ENCODE results near the gene CISTR. TPM values are rescaled to one million over a fixed set of nuclear protein-coding genes. Genes with fewer than 3 reads are reported as not detected.

The CISTR gene
- total RNA-seq, 4 donors from 2014 or later, result 1.4 TPM; not detected in 3

GRCh38 chr12:53777412-53777811 lies 25.6 kb upstream of the CISTR start:
- H3K27me3 ChIP-seq, result peaks cover 33% of the 10 kb centered on the region
- H3K27ac ChIP-seq, result no peak overlapping the region
- no peaks in the 10 kb centered on the region for H3K36me3 ChIP-seq
- TF ChIP-seq, protein P1, sequence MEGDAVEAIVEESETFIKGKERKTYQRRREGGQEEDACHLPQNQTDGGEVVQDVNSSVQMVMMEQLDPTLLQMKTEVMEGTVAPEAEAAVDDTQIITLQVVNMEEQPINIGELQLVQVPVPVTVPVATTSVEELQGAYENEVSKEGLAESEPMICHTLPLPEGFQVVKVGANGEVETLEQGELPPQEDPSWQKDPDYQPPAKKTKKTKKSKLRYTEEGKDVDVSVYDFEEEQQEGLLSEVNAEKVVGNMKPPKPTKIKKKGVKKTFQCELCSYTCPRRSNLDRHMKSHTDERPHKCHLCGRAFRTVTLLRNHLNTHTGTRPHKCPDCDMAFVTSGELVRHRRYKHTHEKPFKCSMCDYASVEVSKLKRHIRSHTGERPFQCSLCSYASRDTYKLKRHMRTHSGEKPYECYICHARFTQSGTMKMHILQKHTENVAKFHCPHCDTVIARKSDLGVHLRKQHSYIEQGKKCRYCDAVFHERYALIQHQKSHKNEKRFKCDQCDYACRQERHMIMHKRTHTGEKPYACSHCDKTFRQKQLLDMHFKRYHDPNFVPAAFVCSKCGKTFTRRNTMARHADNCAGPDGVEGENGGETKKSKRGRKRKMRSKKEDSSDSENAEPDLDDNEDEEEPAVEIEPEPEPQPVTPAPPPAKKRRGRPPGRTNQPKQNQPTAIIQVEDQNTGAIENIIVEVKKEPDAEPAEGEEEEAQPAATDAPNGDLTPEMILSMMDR (IDR thresholded peaks at IDR 0.05), result no peak
- no peak for TF ChIP-seq EP300 (IDR thresholded peaks at IDR 0.05)
- TF ChIP-seq POLR2AphosphoS5 (IDR thresholded peaks at IDR 0.05), result no peak
- TF ChIP-seq POLR2A (IDR thresholded peaks at IDR 0.05), result no peak
- 67 to 100% methylated on average over 1 to 2 of the region's 2 CpGs for WGBS, 2 donors (ENCODE audit: low coverage in 1 of 2)
- H3K4me3 ChIP-seq, result no peak overlapping the region
- no peaks in the 10 kb centered on the region for H3K4me1 ChIP-seq
- H3K9me3 ChIP-seq, result no peaks in the 10 kb centered on the region
- no peak for ATAC-seq

GRCh38 chr12:53776872-53777271 lies 25.1 kb upstream of the CISTR start:
- H3K27me3 ChIP-seq, result peaks cover 31% of the 10 kb centered on the region
- no peaks in the 10 kb centered on the region for H3K36me3 ChIP-seq
- 81% methylated on average over 1 of the region's 1 CpG; no CpG with 5 or more reads in 1 of the 2 donors for WGBS, 2 donors (ENCODE audit: low coverage in 1 of 2)
- no peak for ATAC-seq
- no peak overlapping the region for H3K4me3 ChIP-seq
- no peaks in the 10 kb centered on the region for H3K4me1 ChIP-seq
- TF ChIP-seq POLR2AphosphoS5 (IDR thresholded peaks at IDR 0.05), result no peak
- TF ChIP-seq, protein P1 (IDR thresholded peaks at IDR 0.05), result no peak
- TF ChIP-seq POLR2A (IDR thresholded peaks at IDR 0.05), result no peak
- no peak for TF ChIP-seq EP300 (IDR thresholded peaks at IDR 0.05)
- no peaks in the 10 kb centered on the region for H3K9me3 ChIP-seq
- no peak overlapping the region for H3K27ac ChIP-seq

DNA sequence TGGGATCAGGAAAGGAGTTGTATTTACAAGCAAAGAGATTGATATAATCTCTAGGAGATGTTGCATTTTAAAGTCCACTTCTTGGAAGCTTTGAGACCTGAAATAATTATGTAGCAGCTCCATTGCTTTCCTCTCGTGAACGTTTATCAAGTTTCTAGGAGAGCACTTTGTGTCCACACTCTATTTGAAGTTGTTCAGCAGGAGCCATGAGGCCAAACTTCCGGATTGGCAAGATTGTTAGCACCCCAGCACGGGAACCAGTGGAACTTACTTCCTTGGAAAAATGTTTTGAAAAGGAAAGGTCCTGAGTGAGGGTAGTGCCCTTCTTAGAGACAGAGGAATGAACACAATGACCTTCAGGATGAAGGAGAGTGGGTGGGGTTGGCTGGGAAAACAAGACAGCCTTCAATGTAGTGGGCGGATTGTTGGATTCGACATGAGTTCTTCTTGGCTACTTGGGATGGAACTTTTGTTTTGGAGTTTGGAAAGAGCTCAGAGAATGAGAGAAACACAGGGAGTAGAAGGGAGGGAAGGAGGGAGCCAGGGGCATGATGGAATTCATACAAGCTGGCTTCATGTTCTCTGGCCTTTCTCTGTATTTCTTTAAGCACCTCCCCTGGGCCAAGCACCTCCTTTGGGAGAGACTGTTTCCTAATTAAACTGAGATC lies 23.8 kb upstream of the CISTR start:
- Histone ChIP-seq H3K27ac (peak overlapping the region in 3 of 4 donors; percentile 3 to 35 (median 17)), H3K4me3 (no peak overlapping the region), H3K36me3 (no peaks in the 10 kb centered on the region), H3K9me3 (no peaks in the 10 kb centered on the region), H3K4me1 (no peaks in the 10 kb centered on the region), H3K27me3 (peaks cover 28% of the 10 kb centered on the region)
- 14 to 42% methylated on average over 5 to 6 of the region's 6 CpGs for WGBS, 2 donors (ENCODE audit: low coverage in 1 of 2)
- TF ChIP-seq EP300 (IDR thresholded peaks at IDR 0.05), result no peak
- no peak for TF ChIP-seq POLR2AphosphoS5 (IDR thresholded peaks at IDR 0.05)
- TF ChIP-seq POLR2A (IDR thresholded peaks at IDR 0.05), result no peak
- TF ChIP-seq, protein P1 (IDR thresholded peaks at IDR 0.05), result no peak
- ATAC-seq, result peak; percentile 90

DNA sequence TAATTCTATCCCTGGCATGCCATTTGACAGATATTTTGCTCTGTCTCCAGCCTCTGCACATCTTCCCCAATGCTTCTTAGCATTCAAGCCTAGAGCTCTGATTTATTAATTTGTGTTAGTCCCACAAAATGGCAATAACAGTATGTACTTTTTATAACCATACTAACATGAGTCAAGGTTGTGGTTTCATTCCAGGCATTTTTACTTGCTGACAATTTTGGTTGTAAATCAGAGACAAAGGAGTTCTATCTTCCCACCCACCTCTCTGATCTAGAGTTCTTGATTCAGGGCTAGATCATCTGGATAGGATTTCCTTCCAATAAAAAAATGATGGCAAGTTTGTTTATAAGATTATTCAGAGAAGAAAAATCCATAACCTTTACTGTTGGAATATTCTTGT lies 18.5 kb upstream of the CISTR start:
- no peaks in the 10 kb centered on the region for H3K4me1 ChIP-seq
- no peak overlapping the region for H3K4me3 ChIP-seq
- H3K36me3 ChIP-seq, result no peaks in the 10 kb centered on the region
- TF ChIP-seq, protein P1 (IDR thresholded peaks at IDR 0.05), result no peak
- no peak for TF ChIP-seq POLR2A (IDR thresholded peaks at IDR 0.05)
- no peak for TF ChIP-seq POLR2AphosphoS5 (IDR thresholded peaks at IDR 0.05)
- TF ChIP-seq EP300 (IDR thresholded peaks at IDR 0.05), result no peak
- peaks cover 38% of the 10 kb centered on the region for H3K27me3 ChIP-seq
- no peak overlapping the region for H3K27ac ChIP-seq
- ATAC-seq, result no peak
- H3K9me3 ChIP-seq, result no peaks in the 10 kb centered on the region

DNA sequence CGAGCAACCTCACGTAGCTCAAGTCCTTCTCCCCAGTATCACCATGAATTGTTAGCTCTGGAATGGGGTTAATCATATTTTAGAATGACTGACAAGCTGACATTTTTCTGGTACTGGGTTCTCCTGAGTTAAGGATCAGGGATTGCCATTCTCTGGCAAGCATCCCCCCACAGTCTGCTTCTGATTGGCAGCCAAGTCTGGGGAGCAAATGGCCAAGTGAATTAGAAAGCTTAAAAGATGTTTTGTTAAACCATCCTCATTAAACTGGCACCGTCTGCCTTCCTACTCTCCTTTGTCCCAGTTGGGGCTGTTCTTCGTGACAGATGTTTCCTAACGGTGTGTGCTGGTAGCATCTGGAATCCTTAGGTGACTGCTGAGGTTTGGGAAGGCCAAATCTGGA lies 17.2 kb upstream of the CISTR start:
- WGBS, 2 donors (ENCODE audit: low coverage in 1 of 2), result 56 to 90% methylated on average over 4 of the region's 5 CpGs
- Histone ChIP-seq H3K4me1 (no peaks in the 10 kb centered on the region), H3K27ac (no peak overlapping the region), H3K4me3 (no peak overlapping the region), H3K27me3 (peaks cover 48% of the 10 kb centered on the region), H3K36me3 (no peaks in the 10 kb centered on the region), H3K9me3 (no peaks in the 10 kb centered on the region)
- no peak for ATAC-seq
- no peak for TF ChIP-seq POLR2A (IDR thresholded peaks at IDR 0.05)
- TF ChIP-seq, protein P1 (IDR thresholded peaks at IDR 0.05), result no peak
- no peak for TF ChIP-seq EP300 (IDR thresholded peaks at IDR 0.05)
- TF ChIP-seq POLR2AphosphoS5 (IDR thresholded peaks at IDR 0.05), result no peak

Data from gastroesophageal sphincter (tissue), 4 donors.